ENCODE measurements around the gene TMTC4.

DNA sequence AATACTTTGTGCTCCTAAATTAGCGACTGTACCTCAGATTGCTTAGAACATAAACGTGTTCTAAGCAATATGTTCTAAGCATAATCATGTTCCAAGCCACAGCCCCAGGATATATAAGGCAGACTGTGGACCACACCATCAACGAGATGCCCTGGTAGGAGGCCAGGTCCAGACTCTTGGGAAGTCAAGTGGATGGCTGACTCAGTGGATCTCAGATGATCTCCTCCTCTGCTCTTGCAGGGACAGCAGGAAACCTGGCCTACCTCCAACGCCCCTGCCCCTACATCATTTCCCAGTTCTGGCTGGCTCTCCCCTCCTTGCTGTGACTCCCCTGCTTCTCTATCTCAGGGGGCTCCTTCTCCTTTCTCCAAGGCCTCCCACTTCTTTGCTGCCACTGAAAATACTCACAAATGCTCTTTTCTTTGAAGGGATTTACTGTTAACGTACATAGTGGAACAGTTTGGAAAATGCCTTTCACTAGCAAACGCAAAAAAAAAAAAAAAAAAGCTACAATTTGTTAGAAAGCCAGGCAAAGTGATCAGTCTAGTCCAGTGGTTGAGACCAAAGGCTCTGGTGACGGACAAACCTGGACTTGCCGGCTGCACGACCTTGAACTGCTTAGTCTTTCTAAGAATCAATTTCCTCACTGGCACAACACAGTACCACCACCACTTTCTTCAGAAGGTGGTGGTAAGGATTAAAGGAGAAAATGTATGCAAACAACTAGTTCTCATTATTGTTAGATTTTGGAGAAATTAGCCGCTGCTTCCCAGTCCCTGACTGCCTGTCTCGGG is 3.0 kb downstream of the TMTC4 start:
- TF ChIP-seq POLR2AphosphoS5 (IDR thresholded peaks at IDR 0.05; ENCODE audit: low read depth, low read length), result no peak
- TF ChIP-seq CTCF (IDR thresholded peaks at IDR 0.05), result no peak
- no peak for TF ChIP-seq SIN3A (IDR thresholded peaks at IDR 0.05; ENCODE audit: borderline replicate concordance, insufficient read depth, low read depth, low read length)
- no peak for TF ChIP-seq REST (IDR thresholded peaks at IDR 0.05; ENCODE audit: insufficient read depth in 1 of 2, low read depth in 2 of 2, low read length in 1 of 2)
- TF ChIP-seq TCF7L2 (IDR thresholded peaks at IDR 0.05; ENCODE audit: low read depth, low read length), result no peak
